ENCODE measurements around the gene RNF224. TPM values are rescaled to one million over a fixed set of nuclear protein-coding genes. Genes with fewer than 3 reads are reported as not detected.

Gene RNF224
- total and polyA plus RNA-seq, 2 donors = 0.09 TPM; not detected in 1

- Histone ChIP-seq H3K36me3 (ENCODE audit: insufficient read depth) (peaks cover 2% of the 10 kb centered on the region), H3K27ac (ENCODE audit: low read depth) (peak within 1 kb of the TSS; percentile 90), H3K4me3 (ENCODE audit: low read depth, low read length) (peak within 1 kb of the TSS; percentile 70), H3K4me1 (ENCODE audit: insufficient read depth) (no peaks in the 10 kb centered on the region)
- peak; percentile 69 for DNase-seq (ENCODE audit: extremely low spot score)
- WGBS = under 1% methylated on average over 98 of the region's 98 CpGs
Measured at GRCh38 chr9:137188490-137189296, 38.6 kb upstream of the RNF224 start, which contains the start of the genes ANAPC2 and SSNA1. TSS of gene ANAPC2 (minus strand) at chr9:137188560. CDS start at chr9:137188532, 28 bp downstream. TSS of gene SSNA1 (plus strand) at chr9:137188676. CDS start at chr9:137188727, 51 bp downstream.

GRCh38 chr9:137189297-137190295, 37.7 kb upstream of the RNF224 start:
- Histone ChIP-seq H3K4me3 (ENCODE audit: low read depth, low read length) (peak overlapping the region; percentile 70), H3K4me1 (ENCODE audit: insufficient read depth) (no peaks in the 10 kb centered on the region), H3K36me3 (ENCODE audit: insufficient read depth) (no peaks in the 10 kb centered on the region), H3K27ac (ENCODE audit: low read depth) (peak overlapping the region; percentile 90)
- DNase-seq (ENCODE audit: extremely low spot score) = no peak
- 35% methylated on average over 23 of the region's 23 CpGs for WGBS

- H3K4me3 ChIP-seq (ENCODE audit: low read depth, low read length) = no peak overlapping the region
- no peaks in the 10 kb centered on the region for H3K36me3 ChIP-seq (ENCODE audit: insufficient read depth)
- no peak overlapping the region for H3K27ac ChIP-seq (ENCODE audit: low read depth)
- 72% methylated on average over 9 of the region's 9 CpGs for WGBS
- H3K4me1 ChIP-seq (ENCODE audit: insufficient read depth) = no peaks in the 10 kb centered on the region
- no peak for DNase-seq (ENCODE audit: extremely low spot score)
Measured at GRCh38 chr9:137190315-137190856, 36.9 kb upstream of the RNF224 start.

- H3K36me3 ChIP-seq (ENCODE audit: insufficient read depth) = no peaks in the 10 kb centered on the region
- DNase-seq (ENCODE audit: extremely low spot score) = no peak
- H3K4me3 ChIP-seq (ENCODE audit: low read depth, low read length) = no peak overlapping the region
- WGBS = 80% methylated on average over 3 of the region's 3 CpGs
- no peaks in the 10 kb centered on the region for H3K4me1 ChIP-seq (ENCODE audit: insufficient read depth)
- no peak overlapping the region for H3K27ac ChIP-seq (ENCODE audit: low read depth)
Measured at GRCh38 chr9:137191245-137191644, 36.1 kb upstream of the RNF224 start.

GRCh38 chr9:137191691-137192447, 35.4 kb upstream of the RNF224 start:
- Histone ChIP-seq H3K27ac (ENCODE audit: low read depth) (no peak overlapping the region), H3K36me3 (ENCODE audit: insufficient read depth) (no peaks in the 10 kb centered on the region), H3K4me1 (ENCODE audit: insufficient read depth) (no peaks in the 10 kb centered on the region), H3K4me3 (ENCODE audit: low read depth, low read length) (no peak overlapping the region)
- DNase-seq (ENCODE audit: extremely low spot score) = no peak
- 86% methylated on average over 22 of the region's 22 CpGs for WGBS

GRCh38 chr9:137192448-137192780, 34.9 kb upstream of the RNF224 start:
- WGBS = 83% methylated on average over 10 of the region's 10 CpGs
- H3K4me1 ChIP-seq (ENCODE audit: insufficient read depth) = no peaks in the 10 kb centered on the region
- no peak overlapping the region for H3K27ac ChIP-seq (ENCODE audit: low read depth)
- H3K36me3 ChIP-seq (ENCODE audit: insufficient read depth) = no peaks in the 10 kb centered on the region
- no peak overlapping the region for H3K4me3 ChIP-seq (ENCODE audit: low read depth, low read length)
- DNase-seq (ENCODE audit: extremely low spot score) = no peak

GRCh38 chr9:137192859-137193258, 34.4 kb upstream of the RNF224 start:
- WGBS = 73% methylated on average over 2 of the region's 2 CpGs
- Histone ChIP-seq H3K36me3 (ENCODE audit: insufficient read depth) (no peaks in the 10 kb centered on the region), H3K4me3 (ENCODE audit: low read depth, low read length) (no peak overlapping the region), H3K4me1 (ENCODE audit: insufficient read depth) (no peaks in the 10 kb centered on the region), H3K27ac (ENCODE audit: low read depth) (no peak overlapping the region)
- DNase-seq (ENCODE audit: extremely low spot score) = no peak

- 80% methylated on average over 14 of the region's 14 CpGs for WGBS
- Histone ChIP-seq H3K27ac (ENCODE audit: low read depth) (no peak overlapping the region), H3K36me3 (ENCODE audit: insufficient read depth) (no peaks in the 10 kb centered on the region), H3K4me1 (ENCODE audit: insufficient read depth) (no peaks in the 10 kb centered on the region), H3K4me3 (ENCODE audit: low read depth, low read length) (no peak overlapping the region)
- no peak for DNase-seq (ENCODE audit: extremely low spot score)
Measured at GRCh38 chr9:137193771-137194170, 33.5 kb upstream of the RNF224 start.

GRCh38 chr9:137194388-137194787, 32.9 kb upstream of the RNF224 start:
- 68% methylated on average over 16 of the region's 16 CpGs for WGBS
- Histone ChIP-seq H3K27ac (ENCODE audit: low read depth) (no peak overlapping the region), H3K4me1 (ENCODE audit: insufficient read depth) (no peaks in the 10 kb centered on the region), H3K4me3 (ENCODE audit: low read depth, low read length) (no peak overlapping the region), H3K36me3 (ENCODE audit: insufficient read depth) (no peaks in the 10 kb centered on the region)
- no peak for DNase-seq (ENCODE audit: extremely low spot score)

GRCh38 chr9:137194909-137195308, 32.4 kb upstream of the RNF224 start:
- Histone ChIP-seq H3K36me3 (ENCODE audit: insufficient read depth) (no peaks in the 10 kb centered on the region), H3K27ac (ENCODE audit: low read depth) (peak overlapping the region; percentile 81), H3K4me3 (ENCODE audit: low read depth, low read length) (no peak overlapping the region), H3K4me1 (ENCODE audit: insufficient read depth) (no peaks in the 10 kb centered on the region)
- peak; percentile 21 for DNase-seq (ENCODE audit: extremely low spot score)
- 78% methylated on average over 10 of the region's 10 CpGs for WGBS

- Histone ChIP-seq H3K36me3 (ENCODE audit: insufficient read depth) (no peaks in the 10 kb centered on the region), H3K4me3 (ENCODE audit: low read depth, low read length) (no peak overlapping the region), H3K4me1 (ENCODE audit: insufficient read depth) (no peaks in the 10 kb centered on the region), H3K27ac (ENCODE audit: low read depth) (peak overlapping the region; percentile 81)
- 81% methylated on average over 21 of the region's 21 CpGs for WGBS
- no peak for DNase-seq (ENCODE audit: extremely low spot score)
Measured at GRCh38 chr9:137195525-137196220, 31.6 kb upstream of the RNF224 start.

- no peaks in the 10 kb centered on the region for H3K36me3 ChIP-seq (ENCODE audit: insufficient read depth)
- 80% methylated on average over 19 of the region's 19 CpGs for WGBS
- no peaks in the 10 kb centered on the region for H3K4me1 ChIP-seq (ENCODE audit: insufficient read depth)
- H3K27ac ChIP-seq (ENCODE audit: low read depth) = no peak overlapping the region
- no peak for DNase-seq (ENCODE audit: extremely low spot score)
- no peak overlapping the region for H3K4me3 ChIP-seq (ENCODE audit: low read depth, low read length)
Measured at GRCh38 chr9:137198051-137198901, 29.0 kb upstream of the RNF224 start.
